GM18951 (cell line): Measurements from ENCODE around the gene GBX1.

Experiments
- POLR2A ChIP-seq: IDR thresholded peaks from 4 replicates; pipeline ENCODE4 v1.6.1; 2011; ENCODE audit warnings: mild to moderate bottlenecking; ENCODE audit not compliant: insufficient read length, insufficient read depth; ENCODE audit errors: extremely low read depth
- in situ Hi-C: fragments of 300-500 bp; cut with MboI; formaldehyde crosslinking; loops from one replicate; pipeline ENCODE4 v1.12.0; 2022; ENCODE audit warnings: low sequenced_read_pairs, mixed read lengths, inconsistent platforms; ENCODE audit not compliant: unreplicated experiment

The GBX1 gene

DNA sequence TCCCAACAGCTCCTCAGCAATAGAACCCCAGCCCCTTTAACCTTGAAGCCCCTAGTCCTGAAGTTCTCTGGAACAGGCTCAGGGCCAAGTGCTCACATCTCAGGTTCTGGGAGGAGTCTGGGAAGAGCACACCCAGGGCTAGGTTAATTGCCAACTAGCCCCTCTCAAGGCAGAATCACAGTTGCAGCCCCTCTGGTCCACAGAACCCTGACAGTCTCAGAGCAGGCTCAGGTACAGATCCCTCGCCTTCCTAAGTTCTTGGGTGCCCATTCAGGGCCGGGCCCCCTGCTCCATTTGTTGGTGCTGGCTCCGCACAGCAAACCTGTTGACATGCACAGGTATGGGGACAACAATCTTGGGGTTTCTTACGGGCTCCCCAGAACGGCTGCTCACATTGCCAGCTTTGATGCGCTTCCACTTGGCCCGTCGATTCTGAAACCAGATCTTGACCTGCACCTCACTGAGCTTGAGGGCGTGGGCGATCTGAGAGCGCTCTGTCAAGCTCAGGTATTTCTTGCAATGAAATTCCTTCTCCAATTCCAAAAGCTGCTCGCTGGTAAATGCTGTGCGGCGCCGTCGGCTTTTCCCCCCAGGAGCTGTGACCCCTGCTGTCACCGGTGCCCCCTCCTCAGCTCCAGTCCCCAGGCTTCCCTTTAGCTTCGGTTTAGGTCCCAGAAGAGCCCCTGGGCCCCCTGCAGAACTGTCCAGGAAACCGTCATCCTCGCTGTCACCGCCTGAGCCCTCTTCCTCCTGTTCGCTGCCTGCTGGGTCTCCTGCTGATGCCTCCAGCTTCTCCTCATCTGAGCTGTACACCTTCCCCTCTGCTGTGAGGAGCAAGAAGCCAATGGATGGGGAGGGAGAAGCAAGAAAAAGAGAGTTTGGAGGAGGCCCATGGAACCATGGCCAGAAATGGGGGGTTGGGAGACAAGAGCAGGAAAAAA lies 18.9 kb downstream of the GBX1 start:
- no peak for TF ChIP-seq POLR2A
- in situ Hi-C loops: no loop called here

- no peak for TF ChIP-seq POLR2A
- in situ Hi-C loops: no loop called here
Measured at GRCh38 chr7:151146761-151147160, 20.7 kb downstream of the GBX1 start.

- no peak for TF ChIP-seq POLR2A
- in situ Hi-C loops: no loop called here
Measured at GRCh38 chr7:151144387-151144786, 23.1 kb downstream of the GBX1 start.

GRCh38 chr7:151143261-151144015 lies 24.1 kb downstream of the GBX1 start:
- in situ Hi-C loops: no loop called here
- TF ChIP-seq POLR2A: no peak

DNA sequence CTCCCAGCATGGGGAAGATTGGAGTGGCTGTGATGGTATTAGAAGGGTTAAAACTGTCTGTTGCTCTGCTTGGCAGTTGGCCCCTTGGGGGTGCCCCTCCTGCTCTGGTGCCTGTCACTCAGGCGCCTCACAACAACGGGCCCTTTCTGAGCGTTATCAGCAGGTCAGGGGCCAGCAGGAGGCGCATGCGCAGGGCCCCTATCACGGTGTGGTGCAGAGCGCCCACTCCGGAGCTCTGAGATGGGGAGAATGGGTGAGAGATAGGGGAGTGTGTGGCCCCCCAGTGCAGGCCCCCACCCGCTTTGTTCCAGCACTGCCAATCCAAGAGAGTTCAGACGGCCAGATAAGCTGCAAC lies 24.8 kb downstream of the GBX1 start:
- in situ Hi-C loops: no loop called here
- no peak for TF ChIP-seq POLR2A

DNA sequence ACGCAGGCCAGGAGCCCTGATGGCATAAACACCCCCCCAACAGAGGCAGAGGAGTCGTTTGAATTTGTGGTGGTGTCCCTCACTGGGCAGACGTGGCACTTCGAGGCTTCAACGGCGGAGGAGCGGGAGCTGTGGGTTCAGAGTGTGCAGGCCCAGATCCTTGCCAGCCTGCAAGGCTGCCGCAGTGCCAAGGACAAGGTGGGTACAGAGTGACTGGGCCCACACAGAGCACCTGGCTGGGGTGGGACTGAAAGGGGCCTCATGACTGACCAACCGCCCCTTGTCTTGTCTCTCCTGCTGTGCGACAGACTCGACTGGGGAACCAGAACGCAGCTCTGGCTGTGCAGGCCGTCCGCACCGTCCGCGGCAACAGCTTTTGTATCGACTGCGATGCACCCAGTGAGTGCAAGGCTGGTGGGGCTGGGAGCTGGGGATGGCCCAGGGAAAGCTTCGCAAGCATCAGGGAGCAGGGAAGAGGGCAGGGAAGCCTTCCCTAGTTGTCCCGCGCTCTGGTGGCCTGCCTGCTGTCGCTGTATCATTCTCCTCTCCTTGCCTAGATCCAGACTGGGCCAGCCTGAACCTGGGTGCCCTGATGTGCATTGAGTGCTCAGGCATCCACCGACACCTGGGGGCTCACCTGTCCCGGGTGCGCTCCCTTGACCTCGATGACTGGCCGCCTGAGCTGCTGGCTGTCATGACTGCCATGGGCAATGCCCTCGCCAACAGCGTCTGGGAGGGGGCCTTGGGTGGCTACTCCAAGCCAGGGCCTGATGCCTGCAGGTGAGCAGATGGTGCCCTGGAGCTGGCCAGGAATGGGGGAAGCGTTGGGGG lies 25.4 kb downstream of the GBX1 start:
- in situ Hi-C loops: no loop called here

GRCh38 chr7:151141311-151141854 lies 26.1 kb downstream of the GBX1 start:
- no peak for TF ChIP-seq POLR2A
- in situ Hi-C loops: no loop called here

More for the DNA sequence above, 25.4 kb downstream of the GBX1 start:
- no peak for TF ChIP-seq POLR2A

DNA sequence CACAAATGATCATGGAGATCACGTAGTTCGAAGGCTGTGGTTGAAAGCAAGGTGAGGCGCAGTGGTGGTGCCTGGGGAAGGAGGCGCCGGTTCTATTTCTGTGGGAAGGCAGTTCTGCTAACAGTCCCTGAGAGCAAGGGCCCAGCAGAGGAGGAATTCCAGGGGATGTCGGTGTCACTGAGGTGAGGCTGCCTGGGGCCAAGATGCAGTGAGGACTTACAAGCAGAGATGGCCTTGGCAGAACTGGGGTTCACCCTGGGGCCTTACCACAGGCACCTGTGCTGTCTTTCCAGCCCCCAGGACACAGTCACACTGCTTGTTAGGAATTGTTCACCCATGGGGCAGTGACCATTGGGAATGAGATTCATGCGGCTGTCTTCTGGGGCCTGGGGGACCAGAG lies 26.7 kb downstream of the GBX1 start:
- no peak for TF ChIP-seq POLR2A
- in situ Hi-C loops: no loop called here

DNA sequence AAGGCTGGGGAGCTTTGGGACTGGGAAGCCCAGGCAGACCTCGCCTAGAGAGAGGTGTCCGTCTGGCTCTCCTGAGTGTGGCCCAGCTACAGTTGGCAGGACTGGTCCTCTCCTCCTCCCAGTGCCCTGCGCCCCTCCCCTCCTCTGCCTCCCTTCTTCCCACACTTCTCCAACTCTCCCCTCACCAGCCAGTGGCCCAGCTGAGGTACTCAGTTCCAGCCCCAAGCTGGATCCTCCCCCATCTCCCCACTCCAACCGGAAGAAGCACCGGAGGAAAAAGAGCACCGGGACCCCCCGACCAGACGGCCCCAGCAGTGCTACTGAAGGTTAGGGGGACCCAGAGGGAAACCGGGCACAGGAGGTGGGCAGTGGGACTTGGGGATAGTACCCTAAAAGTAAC lies 27.7 kb downstream of the GBX1 start:
- no peak for TF ChIP-seq POLR2A
- in situ Hi-C loops: no loop called here

- no peak for TF ChIP-seq POLR2A
- in situ Hi-C loops: no loop called here
Measured at GRCh38 chr7:151139071-151139790, 28.3 kb downstream of the GBX1 start.

GRCh38 chr7:151138153-151138851 lies 29.2 kb downstream of the GBX1 start:
- in situ Hi-C loops: no loop called here
- no peak for TF ChIP-seq POLR2A

GRCh38 chr7:151137791-151138152 lies 29.7 kb downstream of the GBX1 start:
- TF ChIP-seq POLR2A: no peak
- in situ Hi-C loops: no loop called here
